22Rv1 (cell line): ENCODE results near the gene UBL4B.

Experiments
- CTCF ChIP-seq: fragments of 450-650 bp; IDR thresholded peaks from 2 replicates; pipeline ENCODE4 v1.5.1; 2017; ENCODE audit warnings: mild to moderate bottlenecking
- ZFX ChIP-seq: fragments of 450-650 bp; IDR thresholded peaks from 2 replicates; pipeline ENCODE4 v1.6.1; 2017; ENCODE audit warnings: antibody characterized with exemption, borderline replicate concordance

- TF ChIP-seq CTCF, result no peak
- TF ChIP-seq ZFX, result no peak
These were observed 48.5 kb upstream of the UBL4B start for GRCh38 chr1:110063781-110064180.
